HL-60/S4 treated with retinoic acid at 250 ng/mL for 4 days and 3 days (cell line): ENCODE results near the gene SLC34A1.
"Not testable (repeated sequence)": the region's sequence is repeated elsewhere in the genome, so short reads cannot be mapped to it uniquely, and the experiment has no call there.

ENCODE experiments used
- in situ Hi-C: fragments of 300-500 bp; cut with MboI; formaldehyde crosslinking; loops from 2 replicates; pipeline ENCODE4 v1.7.0; 2022; ENCODE audit warnings: low sequenced_read_pairs

Gene SLC34A1

DNA sequence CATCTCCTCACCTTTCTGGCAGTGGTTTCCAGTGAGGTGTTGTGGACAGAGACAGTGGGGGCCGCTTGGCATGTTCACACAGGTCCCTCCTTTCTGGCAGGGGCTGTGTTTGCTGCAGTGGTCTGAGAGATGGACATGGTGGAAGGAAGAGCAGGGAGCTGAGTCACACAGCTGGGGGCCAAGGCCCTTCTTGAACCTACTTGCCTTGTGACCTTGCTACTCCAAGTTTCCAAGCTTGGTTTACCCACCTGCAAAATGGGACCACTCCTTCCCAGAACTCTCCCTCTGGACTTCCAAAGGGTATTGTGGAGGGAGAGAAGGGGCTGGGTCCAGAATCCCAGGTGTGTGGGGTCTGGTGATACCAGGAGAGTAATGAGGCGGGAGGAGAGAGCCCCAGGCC lies 21.1 kb downstream of the SLC34A1 start:
- in situ Hi-C loops = no loop called here

GRCh38 chr5:177405805-177406204 lies 21.6 kb downstream of the SLC34A1 start:
- in situ Hi-C loops = no loop called here

GRCh38 chr5:177409043-177409801 lies 25.0 kb downstream of the SLC34A1 start, which contains the start of gene F12:
Gene F12, minus strand, starts transcription at chr5:177409564. Its CDS starts 37 bp downstream, at chr5:177409527.
- in situ Hi-C loops = no loop called here

DNA sequence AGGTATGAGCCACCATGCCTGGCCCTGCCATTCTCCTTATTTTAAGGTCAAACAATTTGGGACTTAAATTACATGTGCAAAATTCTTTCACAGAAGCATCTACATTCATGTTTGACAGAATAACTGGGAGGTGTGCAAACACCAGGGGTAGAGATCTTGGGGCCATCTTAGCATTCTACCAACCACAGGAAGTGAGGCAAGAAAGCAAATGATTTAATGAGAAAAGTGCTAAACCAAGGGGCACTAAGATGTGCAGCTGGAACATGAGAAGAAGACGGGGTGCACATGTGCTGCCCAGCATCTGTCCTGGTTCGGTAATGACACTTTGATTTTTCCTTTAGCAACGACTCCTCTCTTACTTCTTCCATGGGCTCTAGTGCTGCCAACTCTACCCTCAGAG lies 26.3 kb downstream of the SLC34A1 start:
- in situ Hi-C loops = no loop called here

- in situ Hi-C loops = no loop called here
Observed at GRCh38 chr5:177412603-177413233, 28.5 kb downstream of the SLC34A1 start.

DNA sequence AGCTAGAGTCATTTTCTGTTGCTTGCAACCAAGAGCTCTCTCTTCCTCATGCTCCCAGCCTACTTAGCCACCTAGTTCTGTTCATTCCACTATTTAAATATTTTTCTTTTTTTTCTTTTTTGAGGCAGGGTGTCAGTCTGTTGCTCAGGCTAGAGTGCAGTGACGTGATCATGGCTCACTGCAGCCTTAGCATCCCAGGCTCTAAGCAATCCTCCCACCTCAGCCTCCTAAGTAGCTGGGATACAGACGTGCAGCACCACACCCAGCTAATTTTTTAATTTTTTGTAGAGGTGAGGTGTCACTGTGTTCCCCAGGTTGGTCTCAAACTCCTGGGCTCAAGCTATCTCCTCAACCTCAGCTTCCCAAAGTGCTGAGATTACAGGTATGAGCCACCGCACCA lies 30.2 kb downstream of the SLC34A1 start:
- in situ Hi-C loops = no loop called here

DNA sequence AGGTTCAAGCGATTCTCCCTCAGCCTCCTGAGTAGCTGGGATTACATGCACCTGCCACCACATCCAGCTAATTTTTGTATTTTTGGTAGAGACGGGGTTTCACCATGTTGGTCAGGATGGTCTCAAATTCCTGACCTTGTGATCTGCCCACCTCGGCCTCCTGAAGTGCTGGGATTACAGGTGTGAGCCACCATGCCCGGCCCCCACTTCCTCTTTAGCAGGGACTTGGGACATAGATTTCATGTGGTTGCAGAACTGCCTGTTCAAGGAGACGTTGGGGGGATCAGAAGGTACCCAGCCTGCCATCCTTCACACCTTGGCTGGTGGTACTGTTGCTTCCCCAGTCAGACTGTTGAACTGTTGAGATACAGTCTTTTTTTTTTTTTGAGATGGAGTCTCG lies 32.8 kb downstream of the SLC34A1 start:
- in situ Hi-C loops = not testable (repeated sequence)

DNA sequence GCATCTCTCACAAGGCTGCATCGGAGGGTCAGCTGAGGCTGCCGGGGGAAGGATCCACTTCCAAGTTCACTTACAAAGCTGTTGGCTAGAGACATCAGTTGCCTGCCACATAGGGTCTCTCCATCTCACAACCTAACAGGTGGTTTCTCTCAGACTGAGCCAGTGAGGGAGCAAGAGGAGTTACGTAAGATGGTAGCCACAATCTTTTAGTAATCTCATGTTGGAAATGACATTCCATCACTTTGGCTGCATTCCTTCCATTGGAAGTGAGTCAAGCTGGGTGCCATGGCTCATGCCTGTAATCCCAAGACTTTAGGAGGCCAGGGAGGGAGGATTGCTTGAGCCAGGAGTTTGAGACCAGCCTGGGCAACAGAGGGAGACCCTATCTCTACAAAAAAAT lies 34.8 kb downstream of the SLC34A1 start:
- in situ Hi-C loops = no loop called here

GRCh38 chr5:177420472-177420871 lies 36.2 kb downstream of the SLC34A1 start:
- in situ Hi-C loops = not testable (repeated sequence)

- in situ Hi-C loops = no loop called here
Observed at GRCh38 chr5:177421062-177421798, 37.0 kb downstream of the SLC34A1 start.

DNA sequence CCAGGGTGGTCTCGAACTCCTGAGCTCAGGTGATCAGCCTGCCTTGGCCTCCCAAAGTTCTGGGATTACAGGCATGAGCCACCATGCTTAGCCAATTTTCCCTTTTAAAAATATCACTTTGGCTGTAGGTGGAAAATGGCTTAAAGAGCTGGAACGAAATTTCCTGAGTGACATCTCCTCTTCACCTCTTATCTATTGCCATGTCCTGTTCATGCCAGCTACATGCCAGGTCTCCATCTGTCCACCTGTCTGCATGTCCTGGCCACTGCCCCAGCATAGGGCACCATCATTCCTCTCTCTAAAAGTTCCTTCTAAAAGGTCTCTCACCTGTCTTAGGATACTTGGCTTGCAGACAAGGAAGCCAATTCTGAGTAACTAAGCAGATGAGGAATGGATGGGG lies 39.4 kb downstream of the SLC34A1 start:
- in situ Hi-C loops = no loop called here

DNA sequence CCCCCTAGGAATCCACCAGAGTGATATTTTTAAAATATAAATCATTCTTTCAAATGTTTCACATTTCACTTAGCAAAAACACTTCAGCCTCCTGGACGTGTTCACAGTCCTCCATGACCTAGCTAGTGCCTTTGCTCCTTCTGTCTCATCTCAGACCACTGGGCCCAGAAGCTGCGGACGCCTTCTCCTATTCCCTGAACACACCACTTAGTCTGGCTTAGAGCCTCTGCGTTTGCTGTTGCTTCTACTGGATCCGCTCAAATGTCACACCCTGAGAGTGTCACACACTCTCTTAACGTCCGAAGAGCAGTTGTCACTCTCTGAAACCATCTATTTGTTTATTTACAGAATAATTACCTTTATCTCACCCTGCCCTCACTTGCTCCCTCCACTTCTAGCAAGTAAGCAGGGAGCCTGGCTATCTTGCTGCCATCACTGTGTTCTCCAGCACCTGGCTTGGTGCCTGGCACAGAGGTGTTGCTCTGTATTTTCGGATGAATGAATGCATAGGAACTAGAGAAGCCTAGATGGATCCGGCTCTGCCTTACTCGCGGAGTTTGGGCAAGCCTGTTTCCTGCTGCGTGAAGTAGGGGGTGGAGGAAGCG lies 41.1 kb downstream of the SLC34A1 start:
- in situ Hi-C loops = no loop called here

DNA sequence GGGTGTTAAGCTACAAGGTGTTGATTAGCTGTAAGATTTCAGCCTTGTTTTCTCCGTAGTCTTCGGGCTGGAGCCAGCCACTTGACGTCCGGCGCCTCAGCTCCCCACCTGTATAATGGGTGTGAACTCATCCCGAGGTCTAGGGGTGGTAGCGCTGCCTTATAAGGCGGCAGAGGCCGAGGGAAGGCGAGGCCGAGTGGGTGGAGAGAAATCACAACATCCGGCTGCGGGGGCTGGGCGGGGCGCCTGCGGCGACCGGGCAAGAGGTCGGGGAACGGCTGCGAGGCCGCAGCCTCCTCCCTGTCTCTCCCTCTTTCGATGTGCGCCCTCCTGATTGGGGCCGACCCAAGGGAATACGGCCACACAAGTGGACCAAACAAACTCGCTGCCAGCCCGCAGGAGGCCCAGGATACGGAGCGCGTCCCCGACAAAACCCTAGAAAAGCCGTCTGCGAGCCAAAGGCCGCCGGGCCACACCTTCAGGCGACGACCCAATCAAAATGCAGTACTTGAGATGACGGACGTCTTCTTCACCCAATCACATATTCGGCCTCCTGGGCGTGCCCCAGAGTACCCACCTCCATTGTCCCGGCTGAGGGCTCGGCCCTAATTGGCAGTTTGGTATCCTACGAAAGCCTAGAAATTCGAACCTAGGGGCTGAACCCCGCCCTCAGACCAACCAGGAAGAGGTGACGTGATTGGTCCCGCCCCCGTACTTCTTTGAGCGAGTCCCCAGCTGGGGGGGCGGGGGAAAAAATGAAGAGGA lies 41.7 kb downstream of the SLC34A1 start:
- in situ Hi-C loops = no loop called here

DNA sequence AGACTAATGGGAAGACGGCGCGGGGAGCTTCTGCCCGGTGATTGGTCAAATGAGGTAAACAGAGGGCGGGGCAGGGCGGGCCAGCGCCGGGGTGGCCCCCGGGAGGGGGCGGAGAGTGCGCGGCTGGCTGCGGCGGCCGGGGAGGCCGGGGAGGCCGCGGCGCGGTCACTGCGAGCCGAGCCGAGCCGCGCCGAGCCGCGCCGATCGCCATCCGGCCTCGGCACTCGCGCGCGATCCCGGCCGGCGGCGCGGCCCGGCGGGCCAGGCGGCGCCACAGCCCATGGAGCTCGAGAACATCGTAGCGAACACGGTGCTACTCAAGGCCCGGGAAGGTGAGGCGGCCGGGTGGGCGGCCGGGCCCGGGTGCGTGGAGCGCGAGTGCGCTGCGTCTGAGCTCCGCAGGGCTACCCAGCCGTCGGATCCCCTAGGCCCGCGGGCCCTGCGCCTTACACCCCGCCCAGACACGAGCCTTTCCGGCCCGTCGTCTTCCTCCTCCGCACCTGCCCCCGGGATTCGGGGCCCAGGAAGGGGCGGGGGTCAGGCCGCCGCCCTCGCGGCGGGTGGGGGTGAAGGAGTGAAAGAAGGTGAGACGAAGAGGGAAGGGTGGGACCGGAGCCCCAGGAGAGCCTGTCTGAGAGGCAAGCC lies 42.5 kb downstream of the SLC34A1 start, which contains the start of gene GRK6:
GRK6 (plus strand) TSS at position 111 of the 645 bp plus-strand sequence; CDS start at position 281, 170 bp downstream.
- in situ Hi-C loops = no loop called here

- in situ Hi-C loops = no loop called here
Observed at GRCh38 chr5:177427211-177427822, 43.1 kb downstream of the SLC34A1 start.

GRCh38 chr5:177427919-177428573 lies 43.8 kb downstream of the SLC34A1 start:
- in situ Hi-C loops = no loop called here

GRCh38 chr5:177428574-177429217 lies 44.5 kb downstream of the SLC34A1 start:
- in situ Hi-C loops = no loop called here

GRCh38 chr5:177429248-177430040 lies 45.2 kb downstream of the SLC34A1 start:
- in situ Hi-C loops = no loop called here
